Ramos (cell line): ENCODE measurements around the gene MRC1.

Experiments used
- in situ Hi-C: fragments of 300-500 bp; cut with MboI; formaldehyde crosslinking; loops from one replicate; pipeline ENCODE4 v1.14.3; 2022; ENCODE audit warnings: low sequenced_read_pairs; ENCODE audit not compliant: unreplicated experiment

Gene MRC1

DNA sequence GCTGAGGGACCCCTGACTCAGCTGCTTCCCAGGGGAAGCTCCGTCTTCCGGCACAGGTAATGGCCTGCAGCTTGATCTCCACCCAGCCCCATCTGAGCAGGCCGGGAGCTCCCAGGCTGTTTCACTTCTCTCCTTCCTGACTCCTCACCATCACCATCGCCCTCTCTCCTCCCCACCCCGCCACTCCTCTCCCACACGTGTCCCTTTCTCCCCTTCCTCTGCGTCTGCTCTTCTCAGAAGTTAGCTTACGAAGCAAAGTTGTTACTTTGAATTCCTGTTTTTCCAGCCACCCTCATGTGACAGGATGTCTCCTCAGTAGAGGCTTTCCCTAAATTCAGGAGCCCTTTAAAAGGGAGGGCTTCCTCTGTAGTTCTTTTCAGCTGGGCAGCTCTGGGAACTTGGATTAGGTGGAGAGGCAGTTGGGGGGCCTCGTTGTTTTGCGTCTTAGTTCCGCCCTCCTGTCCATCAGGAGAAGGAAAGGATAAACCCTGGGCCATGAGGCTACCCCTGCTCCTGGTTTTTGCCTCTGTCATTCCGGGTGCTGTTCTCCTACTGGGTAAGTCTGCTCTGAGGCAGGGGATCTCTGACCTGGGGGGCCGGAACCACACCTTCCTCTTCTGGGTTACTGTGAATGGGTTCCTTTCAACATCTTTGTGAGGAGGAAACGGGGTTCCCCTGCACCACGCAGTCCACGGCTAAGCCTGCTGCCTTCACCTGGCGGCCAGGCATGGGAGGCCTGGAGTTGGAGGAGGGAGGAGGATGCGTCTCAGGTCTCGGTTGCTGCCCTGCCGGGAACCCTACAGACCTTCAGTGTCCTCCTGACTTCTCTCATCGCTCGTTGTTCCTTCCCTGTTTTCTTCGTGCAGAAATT lies at the start of gene MRC1:
MRC1 (plus strand) TSS at position 378 of the 871 bp plus-strand sequence; CDS start at position 496, 118 bp downstream.
- in situ Hi-C loops: no loop called here

DNA sequence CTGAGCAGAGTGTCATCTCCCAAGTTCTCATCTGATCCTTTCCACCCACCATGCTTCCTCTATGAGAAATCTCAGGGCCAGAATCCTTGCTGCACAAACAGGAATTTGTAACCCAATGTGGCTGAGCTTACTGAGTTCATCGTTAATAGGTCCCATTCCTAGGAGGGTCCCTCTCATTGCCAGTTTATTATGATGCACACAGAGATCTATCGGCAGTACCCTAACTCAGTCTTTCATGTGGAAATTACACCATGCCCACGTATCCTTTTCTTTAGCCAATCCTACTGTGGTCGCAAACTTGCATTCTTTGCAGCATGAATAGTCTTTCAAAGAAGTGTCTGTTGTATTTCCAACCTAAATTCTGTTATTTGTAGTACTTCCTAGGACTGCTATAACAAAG lies 45.0 kb upstream of the MRC1 start:
- in situ Hi-C loops: no loop called here

DNA sequence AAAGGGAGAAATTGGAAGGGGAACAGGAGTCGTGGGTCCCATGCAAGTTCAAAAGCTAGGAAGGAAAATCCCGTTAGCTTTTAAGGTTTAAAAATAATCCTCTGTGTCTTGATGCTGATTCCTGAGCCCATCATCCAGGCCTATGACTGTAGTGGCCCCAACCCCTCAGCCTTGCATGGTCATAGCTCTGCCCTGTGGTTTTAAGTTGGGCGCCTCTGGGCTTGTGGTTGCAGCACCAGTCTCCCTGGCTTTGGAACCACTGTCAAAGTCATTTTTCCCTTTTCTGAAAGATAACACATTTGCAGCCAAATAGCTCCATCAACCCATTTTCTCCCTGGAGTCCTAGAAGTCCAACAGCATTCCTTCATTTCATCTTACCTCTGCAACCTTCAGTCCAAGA lies 43.5 kb upstream of the MRC1 start:
- in situ Hi-C loops: no loop called here

DNA sequence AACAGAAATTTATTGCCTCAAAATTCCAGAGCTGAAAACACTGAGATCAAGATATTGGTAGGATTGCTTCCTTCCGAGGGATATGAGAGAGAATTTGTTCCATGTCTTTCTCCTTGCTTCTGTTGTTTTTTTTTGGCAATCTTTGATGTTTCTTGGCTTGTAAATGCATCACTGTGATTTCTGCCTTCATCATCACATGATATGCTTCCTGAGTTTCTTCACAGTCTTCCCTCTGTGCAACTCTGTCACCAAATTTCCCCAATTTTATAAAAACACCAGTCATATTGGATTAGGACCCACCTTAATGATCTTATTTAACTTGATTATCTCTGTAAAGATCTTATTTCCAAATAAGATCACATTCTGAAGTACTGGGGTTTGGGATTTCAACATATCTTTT lies 42.4 kb upstream of the MRC1 start:
- in situ Hi-C loops: no loop called here

DNA sequence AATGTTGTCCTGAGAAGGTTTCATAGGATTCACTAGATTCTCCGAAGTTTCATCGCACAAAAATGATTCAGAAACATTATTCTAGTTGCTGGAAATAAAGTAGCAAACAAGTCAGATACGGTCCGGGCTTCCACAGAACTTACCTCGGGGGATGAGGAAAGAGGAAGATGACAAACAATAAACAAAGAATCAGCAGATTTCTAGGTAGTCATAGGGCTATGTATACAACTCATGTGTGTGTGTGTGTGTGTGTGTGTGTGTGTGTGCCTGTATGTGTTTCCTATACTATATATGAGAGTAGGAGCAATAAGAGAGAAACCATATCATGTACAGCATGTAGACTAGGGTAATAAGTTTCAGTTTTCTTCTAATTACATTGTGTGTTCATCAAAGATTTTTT lies 40.7 kb upstream of the MRC1 start:
- in situ Hi-C loops: no loop called here

DNA sequence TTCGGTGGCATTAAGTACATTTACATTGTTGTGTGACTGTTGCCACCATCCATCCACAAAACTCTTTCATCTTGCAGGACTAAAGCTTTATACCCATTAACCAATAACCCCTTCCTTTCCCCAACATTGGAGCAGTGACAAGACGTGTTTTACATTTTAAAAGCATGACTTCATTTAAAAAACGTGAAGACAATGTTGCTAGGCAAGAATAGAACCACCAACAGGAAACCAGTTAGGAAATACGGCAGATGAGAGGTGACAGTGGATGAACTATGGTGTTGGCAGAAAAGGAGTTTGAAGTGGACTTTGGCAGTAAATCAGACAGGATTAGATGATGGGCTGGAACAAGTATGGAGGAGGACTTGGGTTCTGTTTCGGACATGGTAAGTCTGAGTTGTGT lies 40.2 kb upstream of the MRC1 start:
- in situ Hi-C loops: no loop called here

DNA sequence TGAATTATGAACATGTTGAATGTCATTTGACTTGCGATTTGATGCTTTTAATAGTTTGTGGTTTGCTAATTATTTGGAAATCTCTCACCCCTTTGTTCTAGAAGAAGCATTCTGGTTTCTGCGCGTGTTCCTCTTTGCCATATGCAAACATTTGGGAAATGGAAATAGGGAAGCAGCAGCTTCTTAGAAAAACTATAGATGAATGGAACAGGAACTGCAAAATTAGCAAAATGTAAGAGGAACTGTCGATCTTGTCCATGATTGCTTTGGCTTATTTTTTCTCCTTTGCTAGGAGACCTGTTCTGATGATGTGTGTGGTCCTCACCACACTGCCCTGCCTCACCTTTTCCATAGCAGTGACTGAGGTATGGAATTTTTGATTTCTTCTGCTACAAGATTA lies 38.1 kb upstream of the MRC1 start:
- in situ Hi-C loops: no loop called here

DNA sequence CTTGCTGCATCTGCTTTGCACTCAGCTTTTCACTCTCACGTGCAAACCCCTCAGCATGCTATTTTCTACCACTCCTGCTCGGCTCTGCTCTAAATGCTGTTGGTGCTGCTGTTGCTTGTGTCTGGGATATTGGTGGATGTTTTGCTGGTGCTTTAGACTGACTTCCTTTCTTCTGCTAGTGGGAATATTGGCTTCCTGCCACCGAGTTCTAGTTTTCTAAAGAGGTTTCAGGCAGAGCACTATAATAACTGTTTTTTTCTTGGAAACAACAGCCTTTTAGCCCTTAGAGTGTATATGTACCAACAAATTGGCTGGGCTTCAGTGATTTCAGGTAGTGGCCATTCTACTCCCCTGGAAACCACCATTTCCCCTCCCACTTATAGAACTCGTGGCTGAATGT lies 29.4 kb upstream of the MRC1 start:
- in situ Hi-C loops: no loop called here

DNA sequence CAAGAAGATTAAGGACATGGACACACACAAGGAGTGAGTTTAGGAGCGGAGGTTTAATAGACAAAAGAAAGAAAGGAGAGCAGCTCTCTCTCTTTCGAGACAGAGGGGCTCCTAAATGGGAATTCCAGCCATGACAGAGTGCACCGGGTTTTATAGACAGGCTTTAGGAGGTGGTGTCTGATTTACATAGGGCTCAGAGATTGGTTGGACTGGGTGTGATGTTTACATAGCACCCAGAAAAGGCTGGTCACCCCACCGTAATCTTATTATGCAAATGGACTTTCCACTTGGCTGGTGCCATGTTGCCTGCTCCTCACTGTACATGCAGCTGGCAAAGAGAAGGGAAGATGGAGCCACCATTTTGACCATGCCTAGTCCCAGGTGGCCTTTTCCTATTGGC lies 28.4 kb upstream of the MRC1 start:
- in situ Hi-C loops: no loop called here

DNA sequence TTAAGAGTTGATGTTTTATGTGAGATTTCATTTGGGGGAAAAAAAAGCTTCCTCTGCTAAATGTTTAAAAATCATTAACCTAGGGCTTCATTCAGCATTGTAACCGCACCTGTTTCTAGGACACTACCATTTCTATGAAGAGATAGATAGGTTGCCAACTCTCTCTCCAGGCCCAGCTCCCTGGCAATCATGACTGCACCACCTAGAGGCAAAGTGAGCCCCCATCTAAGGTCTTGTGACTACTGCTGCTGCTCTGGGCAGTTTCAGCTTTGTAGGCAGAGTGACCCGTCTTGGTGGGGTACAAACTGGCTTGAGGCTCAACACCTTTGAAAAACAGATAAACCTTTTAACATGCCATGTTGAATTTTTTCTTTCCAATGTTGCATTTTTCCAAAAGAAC lies 27.3 kb upstream of the MRC1 start:
- in situ Hi-C loops: no loop called here

DNA sequence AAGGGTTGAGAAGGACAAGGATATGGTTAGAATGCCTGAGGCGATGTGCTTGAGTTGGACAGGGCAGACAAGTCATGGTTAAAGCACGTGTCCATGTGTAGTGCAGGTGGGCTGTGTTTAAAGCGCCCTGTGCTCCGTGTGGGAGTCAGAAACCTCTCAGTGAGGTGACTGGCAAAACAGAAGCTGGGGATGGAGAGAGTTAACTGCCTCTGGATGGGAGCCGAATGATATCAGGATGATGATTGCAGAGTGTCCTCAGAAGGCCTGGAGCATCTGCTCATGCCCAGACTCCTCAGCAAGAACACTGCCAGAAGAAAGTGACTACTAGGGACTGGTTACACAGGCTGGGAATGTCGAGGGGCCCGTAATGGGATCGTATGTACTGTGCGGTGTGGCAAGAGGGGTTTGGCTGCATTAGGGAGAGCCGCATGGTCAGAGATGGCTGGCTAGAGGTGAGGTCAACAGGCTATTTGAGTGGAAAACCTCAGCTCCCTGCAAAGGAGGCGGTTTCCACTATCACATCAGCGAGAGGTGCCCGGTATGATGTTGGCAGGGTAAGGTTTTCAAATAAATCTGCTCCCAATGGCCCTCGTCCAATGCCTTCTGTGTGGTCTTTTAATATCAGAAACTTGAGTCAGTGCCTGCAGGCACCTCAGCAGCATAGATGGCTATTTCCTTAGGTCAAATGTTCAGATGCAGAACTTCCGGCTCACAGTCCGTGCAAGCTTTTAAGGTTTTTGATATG lies 26.1 kb upstream of the MRC1 start:
- in situ Hi-C loops: no loop called here

DNA sequence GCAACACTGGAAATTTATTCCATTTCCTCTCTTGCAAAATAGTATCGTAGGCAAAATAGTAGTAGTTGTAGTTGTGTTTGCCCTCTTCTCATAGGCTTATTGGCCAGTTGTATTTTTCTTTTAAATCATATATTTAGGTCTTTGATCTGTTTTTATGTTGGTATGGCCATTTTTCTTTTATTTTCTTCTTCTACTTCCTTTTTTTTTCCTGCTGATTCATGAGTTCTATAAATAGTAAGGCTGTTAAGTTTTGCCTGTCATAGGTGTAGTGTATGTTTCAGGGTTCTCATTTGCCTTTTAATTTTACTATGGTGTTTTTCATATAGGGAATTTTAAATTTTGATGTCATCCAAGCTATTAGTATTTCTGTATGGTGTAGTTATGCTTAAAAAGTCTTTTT lies 25.4 kb upstream of the MRC1 start:
- in situ Hi-C loops: no loop called here

DNA sequence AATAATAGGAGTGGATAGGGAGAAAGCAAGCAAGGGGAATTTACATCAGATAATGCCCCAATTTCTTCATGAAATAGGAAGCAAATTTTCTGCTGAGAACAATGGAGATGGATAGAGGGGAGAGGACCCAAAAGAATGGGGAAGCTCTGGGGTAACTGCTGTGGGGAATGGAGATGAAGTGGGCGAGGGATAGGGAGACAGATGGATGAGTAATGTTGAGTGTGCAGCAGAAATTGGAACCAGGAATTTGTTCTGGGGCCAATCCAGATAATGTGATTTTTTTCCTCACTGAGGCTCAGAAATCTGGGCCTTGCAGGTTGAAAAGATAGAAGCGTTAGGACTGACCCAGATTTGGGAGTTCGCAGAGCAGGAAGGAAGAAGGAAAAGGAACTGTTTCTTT lies 24.5 kb upstream of the MRC1 start:
- in situ Hi-C loops: no loop called here

DNA sequence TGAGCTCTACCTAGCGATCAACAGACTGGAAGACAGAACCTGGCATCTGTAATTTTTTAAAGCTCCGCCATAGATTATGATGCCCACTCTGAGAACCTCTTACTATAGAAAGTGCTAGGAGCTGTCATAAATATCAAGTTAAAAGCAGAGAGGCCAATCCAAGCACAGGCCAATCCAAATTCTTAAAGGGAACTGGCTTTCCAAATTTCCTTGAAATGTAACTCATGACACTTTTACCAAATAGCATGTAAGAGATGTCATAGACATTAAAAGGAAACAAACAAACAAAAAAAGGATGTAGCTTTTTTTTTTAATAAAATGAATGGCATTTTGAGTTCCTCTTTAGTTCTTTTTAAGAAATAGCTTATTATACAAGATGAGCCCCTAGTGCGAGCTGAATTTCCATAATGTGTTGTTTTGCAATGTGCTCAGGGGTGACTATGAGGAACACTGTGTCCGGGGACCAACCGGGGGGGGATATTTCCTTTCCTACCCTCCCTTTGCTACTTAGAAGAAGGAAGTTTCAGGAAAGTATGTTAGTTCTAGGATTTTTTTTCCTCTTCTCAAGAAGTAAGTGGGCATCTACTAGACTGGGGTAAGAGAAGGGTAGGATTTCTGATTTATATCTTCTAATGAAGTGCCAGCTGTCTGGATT lies 23.7 kb upstream of the MRC1 start:
- in situ Hi-C loops: no loop called here

DNA sequence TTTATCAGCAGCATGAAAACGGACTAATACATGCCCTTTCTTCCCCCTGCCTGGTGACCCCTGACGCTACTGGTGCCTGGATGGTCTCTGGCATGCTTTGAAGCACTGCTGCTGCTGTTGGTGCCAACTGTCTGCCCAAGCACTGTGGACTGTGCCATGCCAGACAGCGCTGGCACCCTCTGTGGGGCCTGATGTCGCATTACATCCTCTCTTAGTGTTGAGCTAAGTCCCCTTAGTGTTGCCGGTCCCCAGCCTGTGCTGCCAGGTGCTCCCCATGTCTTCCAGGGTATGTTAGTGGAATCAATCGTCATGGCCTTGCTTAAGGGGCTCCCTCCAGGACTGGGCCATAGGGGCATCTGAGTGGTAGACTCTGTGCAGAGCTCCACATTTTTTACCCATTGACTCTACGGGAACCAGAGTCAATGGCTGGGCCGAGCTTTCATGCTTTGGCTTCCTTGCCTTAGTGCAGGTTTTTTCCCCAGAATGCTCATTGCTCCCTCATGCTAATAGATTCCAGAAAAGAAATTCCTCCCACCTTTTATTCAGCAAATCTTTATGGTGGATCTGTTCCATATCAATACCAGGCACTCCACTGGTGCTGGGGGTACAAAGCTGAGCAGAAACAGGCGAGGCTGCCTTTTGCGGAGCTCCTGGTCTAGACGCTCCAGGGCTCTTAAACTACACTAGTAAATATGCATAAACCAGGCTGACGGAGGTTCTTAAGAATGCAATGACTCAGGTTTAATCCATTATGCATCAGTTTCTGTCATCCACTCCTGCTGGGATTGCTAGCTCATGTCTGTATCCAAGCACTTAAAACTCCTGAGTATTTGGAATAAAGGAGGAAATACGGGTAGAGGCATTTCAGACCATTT lies 21.8 kb upstream of the MRC1 start:
- in situ Hi-C loops: no loop called here

DNA sequence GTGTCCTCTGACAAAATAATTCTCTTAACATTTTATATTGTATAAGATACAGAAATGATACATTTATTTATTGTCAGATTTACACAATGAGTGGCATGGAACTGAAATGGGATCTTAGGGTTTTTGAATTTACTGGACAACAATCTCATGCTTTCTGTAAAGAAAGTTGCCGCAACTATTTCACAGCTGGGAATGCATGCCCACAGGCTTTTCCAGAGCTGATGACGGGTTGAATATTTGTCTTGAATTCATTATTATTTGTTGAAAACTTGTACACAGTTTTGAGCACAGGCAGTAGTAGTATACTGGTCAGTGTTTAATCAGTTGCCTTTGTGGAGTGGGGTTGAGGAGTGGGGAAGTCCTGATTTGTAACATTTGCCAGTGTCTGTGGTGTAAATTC lies 20.5 kb upstream of the MRC1 start:
- in situ Hi-C loops: no loop called here

DNA sequence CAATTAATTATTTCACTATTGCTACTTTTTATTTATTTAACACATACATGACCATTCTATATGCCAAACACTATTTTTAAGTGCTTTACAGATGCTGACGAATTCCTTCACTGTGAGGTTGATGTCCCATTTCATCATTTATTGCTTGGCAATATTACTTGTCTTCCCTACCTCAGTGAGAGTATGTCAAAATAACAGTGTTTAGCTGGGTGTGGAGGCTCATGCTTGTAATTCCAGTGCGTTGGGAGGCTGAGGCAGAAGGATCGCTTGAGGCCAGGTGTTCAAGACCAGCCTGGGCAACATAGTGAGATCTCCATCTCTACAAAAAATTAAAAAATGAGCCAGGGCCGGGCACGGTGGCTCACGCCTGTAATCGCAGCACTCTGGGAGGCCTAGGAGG lies 19.8 kb upstream of the MRC1 start:
- in situ Hi-C loops: no loop called here

DNA sequence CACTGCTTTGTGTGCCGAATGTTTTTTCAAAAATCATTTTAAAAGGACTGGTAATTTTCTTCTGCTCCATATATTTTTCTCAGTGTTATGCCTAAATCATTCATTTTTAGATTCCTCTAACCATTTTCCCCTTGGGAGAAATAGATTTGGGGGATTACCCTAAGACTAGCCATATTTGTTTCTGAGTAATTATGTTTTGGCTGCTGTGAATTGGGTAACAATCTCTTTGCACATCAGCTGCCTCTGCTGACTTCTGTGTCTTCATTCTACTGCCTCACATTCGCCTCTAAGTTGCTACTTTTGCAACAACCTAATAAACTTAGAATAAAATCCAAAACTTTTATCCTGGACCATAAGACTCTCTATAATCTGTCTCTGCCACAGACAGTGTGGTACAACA lies 18.5 kb upstream of the MRC1 start:
- in situ Hi-C loops: no loop called here

DNA sequence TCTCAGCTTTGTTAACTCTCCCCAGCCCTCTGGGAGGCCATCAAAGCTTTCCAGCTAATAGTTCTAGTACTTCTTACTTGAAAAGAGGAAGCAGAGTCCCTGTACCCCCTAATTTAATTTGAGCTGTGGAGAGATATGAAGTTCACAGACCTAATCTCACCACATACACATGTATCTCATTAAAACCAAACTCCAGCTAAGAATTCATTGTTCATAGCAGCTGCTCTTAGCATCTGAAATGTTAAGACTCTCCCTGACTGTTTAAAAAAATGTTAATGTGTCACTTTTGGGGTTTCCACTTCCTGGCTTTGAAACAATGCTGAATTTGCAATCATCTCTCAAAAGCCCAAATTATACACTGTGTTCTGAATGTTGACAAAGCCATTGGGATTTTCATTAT lies 16.2 kb upstream of the MRC1 start:
- in situ Hi-C loops: no loop called here
